Hepatocyte (in vitro differentiated cells): ENCODE data around the gene NPW. TPM values are rescaled to one million over a fixed set of nuclear protein-coding genes. Genes with fewer than 3 reads are reported as not detected.

Experiments
- DNase-seq: peaks from one replicate; pipeline ENCODE4 v3.0.0-alpha.2; 2016; ENCODE audit warnings: low spot score
- H2AFZ ChIP-seq: fragments of 200-600 bp; sonication (generic); 2 replicates; pipeline ENCODE4 v1.6.0; 2016; ENCODE audit warnings: antibody characterized with exemption, mild to moderate bottlenecking
- H3K27ac ChIP-seq: fragments of 200-600 bp; sonication (generic); 2 replicates; pipeline ENCODE4 v1.5.1; 2016; ENCODE audit warnings: mild to moderate bottlenecking
- H3K27me3 ChIP-seq: fragments of 200-600 bp; sonication (generic); 2 replicates; pipeline ENCODE4 v1.6.1; 2016
- H3K36me3 ChIP-seq: fragments of 200-600 bp; sonication (generic); replicated peaks from 2 replicates; pipeline ENCODE4 v1.5.1; 2016; ENCODE audit warnings: low read depth; ENCODE audit not compliant: insufficient read depth
- H3K4me1 ChIP-seq: fragments of 200-600 bp; sonication (generic); 2 replicates; pipeline ENCODE4 v1.5.1; 2016; ENCODE audit warnings: mild to moderate bottlenecking, moderate library complexity; ENCODE audit not compliant: insufficient read depth
- H3K4me2 ChIP-seq: fragments of 200-600 bp; sonication (generic); 2 replicates; pipeline ENCODE4 v1.6.0; 2016
- H3K4me3 ChIP-seq: fragments of 200-600 bp; sonication (generic); 2 replicates; pipeline ENCODE4 v1.5.1; 2016; ENCODE audit warnings: mild to moderate bottlenecking
- H3K79me2 ChIP-seq: fragments of 200-600 bp; sonication (generic); 2 replicates; pipeline ENCODE4 v1.6.0; 2017; ENCODE audit warnings: mild to moderate bottlenecking
- H3K9me2 ChIP-seq: fragments of 200-600 bp; sonication (generic); replicated peaks from 2 replicates; pipeline ENCODE4 v1.6.0; 2017; ENCODE audit warnings: mild to moderate bottlenecking; ENCODE audit not compliant: insufficient read depth
- H3K9me3 ChIP-seq: fragments of 200-600 bp; sonication (generic); 2 replicates; pipeline ENCODE4 v1.5.1; 2016; ENCODE audit warnings: low read depth, mild to moderate bottlenecking
- H4K20me1 ChIP-seq: fragments of 200-600 bp; sonication (generic); 2 replicates; pipeline ENCODE4 v1.6.0; 2016; ENCODE audit warnings: mild to moderate bottlenecking; ENCODE audit not compliant: insufficient read depth, poor library complexity, severe bottlenecking
- EZH2 ChIP-seq: fragments of 200-600 bp; sonication (generic); IDR thresholded peaks from 2 replicates; pipeline ENCODE4 v1.6.1; 2016; ENCODE audit warnings: antibody characterized with exemption, mild to moderate bottlenecking, borderline replicate concordance
- EZH2phosphoT487 ChIP-seq: fragments of 200-600 bp; sonication (generic); IDR thresholded peaks from one replicate; pipeline ENCODE4 v1.6.1; 2018; ENCODE audit warnings: antibody characterized with exemption, mild to moderate bottlenecking, low read depth, moderate library complexity; ENCODE audit not compliant: unreplicated experiment, severe bottlenecking
- WGBS: methylation state at CpG from one replicate; pipeline ENCODE4 v1.1.6; 2016; ENCODE audit warnings: low lambda C conversion rate; ENCODE audit errors: missing lambda C conversion rate; 5-methylcytosine and 5-hydroxymethylcytosine counted together
- polyA plus RNA-seq: library from polyadenylated mRNA; unstranded; fragments of >200 nt; fragmentation: Nextera tagmentation; extraction: Ambion mirVana; gene quantifications from 2 replicates; pipeline ENCODE4 v1.2.1, GENCODE V29; 2016
- total RNA-seq: library from RNA; depleted of rRNA; stranded (reverse); fragments of >200 nt; gene quantifications from 2 replicates; pipeline ENCODE4 v1.2.3, GENCODE V29; 2014
- TF ChIP-seq, protein P1 (sequence below): fragments of 200-600 bp; sonication (generic); IDR thresholded peaks from 2 replicates; pipeline ENCODE4 v1.5.1; 2016; ENCODE audit warnings: antibody characterized with exemption, mild to moderate bottlenecking; ENCODE audit not compliant: poor library complexity

Gene NPW
- total and polyA plus RNA-seq, 2 experiments from 2014 or later = 2.7 to 45.2 TPM

DNA sequence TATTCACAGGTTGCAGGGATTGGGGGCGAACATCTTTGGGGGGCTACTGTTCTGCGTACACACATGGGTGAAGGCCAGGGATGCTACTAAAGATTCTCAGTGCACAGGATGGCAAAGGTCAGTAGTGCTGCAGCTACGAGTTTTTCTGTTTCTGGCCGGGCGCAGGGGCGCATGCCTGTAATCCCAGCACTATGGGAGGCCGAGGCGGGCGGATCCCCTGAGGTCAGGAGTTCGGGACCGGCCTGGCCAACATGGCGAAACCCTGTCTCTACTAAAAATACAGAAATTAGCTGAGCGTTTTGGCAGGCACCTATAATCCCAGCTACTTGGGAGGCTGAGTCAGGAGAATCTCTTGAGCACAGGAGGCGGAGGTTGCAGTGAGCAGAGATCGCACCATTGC lies 6.1 kb upstream of the NPW start:
- Histone ChIP-seq H4K20me1 (peaks cover 7% of the 10 kb centered on the region), H3K4me1 (peaks cover 19% of the 10 kb centered on the region), H3K27ac (no peak overlapping the region), H3K4me2 (no peak overlapping the region), H2AFZ (no peak overlapping the region), H3K79me2 (peaks cover 14% of the 10 kb centered on the region), H3K27me3 (no peaks in the 10 kb centered on the region), H3K9me2 (no peaks in the 10 kb centered on the region), H3K4me3 (no peak overlapping the region), H3K36me3 (no peaks in the 10 kb centered on the region), H3K9me3 (no peaks in the 10 kb centered on the region)
- WGBS = 96% methylated on average over 15 of the region's 15 CpGs
- TF ChIP-seq EZH2phosphoT487 (no peak), EZH2 (no peak)
- TF ChIP-seq, protein P1, sequence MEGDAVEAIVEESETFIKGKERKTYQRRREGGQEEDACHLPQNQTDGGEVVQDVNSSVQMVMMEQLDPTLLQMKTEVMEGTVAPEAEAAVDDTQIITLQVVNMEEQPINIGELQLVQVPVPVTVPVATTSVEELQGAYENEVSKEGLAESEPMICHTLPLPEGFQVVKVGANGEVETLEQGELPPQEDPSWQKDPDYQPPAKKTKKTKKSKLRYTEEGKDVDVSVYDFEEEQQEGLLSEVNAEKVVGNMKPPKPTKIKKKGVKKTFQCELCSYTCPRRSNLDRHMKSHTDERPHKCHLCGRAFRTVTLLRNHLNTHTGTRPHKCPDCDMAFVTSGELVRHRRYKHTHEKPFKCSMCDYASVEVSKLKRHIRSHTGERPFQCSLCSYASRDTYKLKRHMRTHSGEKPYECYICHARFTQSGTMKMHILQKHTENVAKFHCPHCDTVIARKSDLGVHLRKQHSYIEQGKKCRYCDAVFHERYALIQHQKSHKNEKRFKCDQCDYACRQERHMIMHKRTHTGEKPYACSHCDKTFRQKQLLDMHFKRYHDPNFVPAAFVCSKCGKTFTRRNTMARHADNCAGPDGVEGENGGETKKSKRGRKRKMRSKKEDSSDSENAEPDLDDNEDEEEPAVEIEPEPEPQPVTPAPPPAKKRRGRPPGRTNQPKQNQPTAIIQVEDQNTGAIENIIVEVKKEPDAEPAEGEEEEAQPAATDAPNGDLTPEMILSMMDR = no peak
- no peak for DNase-seq

- H3K36me3 ChIP-seq = no peaks in the 10 kb centered on the region
- DNase-seq = peak; percentile 63
- no peaks in the 10 kb centered on the region for H3K9me3 ChIP-seq
- H3K9me2 ChIP-seq = no peaks in the 10 kb centered on the region
- 69% methylated on average over 24 of the region's 24 CpGs for WGBS
- H3K27me3 ChIP-seq = peaks cover 17% of the 10 kb centered on the region
- no peak overlapping the region for H3K4me2 ChIP-seq
- H3K4me1 ChIP-seq = peaks cover 18% of the 10 kb centered on the region
- no peak overlapping the region for H3K4me3 ChIP-seq
- H4K20me1 ChIP-seq = no peaks in the 10 kb centered on the region
- no peak overlapping the region for H2AFZ ChIP-seq
- H3K79me2 ChIP-seq = peaks cover 5% of the 10 kb centered on the region
- peak overlapping the region; percentile 85 for H3K27ac ChIP-seq
- TF ChIP-seq EZH2phosphoT487 = no peak
These were observed 4.3 kb upstream of the NPW start for GRCh38 chr16:2015117-2015946.

GRCh38 chr16:2015947-2016208 lies 3.7 kb upstream of the NPW start:
- H3K36me3 ChIP-seq = no peaks in the 10 kb centered on the region
- no peak for TF ChIP-seq EZH2
- no peak for TF ChIP-seq EZH2phosphoT487
- TF ChIP-seq, protein P1 = no peak
- H3K4me3 ChIP-seq = no peak overlapping the region
- peaks cover 21% of the 10 kb centered on the region for H3K27me3 ChIP-seq
- peaks cover 17% of the 10 kb centered on the region for H3K4me1 ChIP-seq
- WGBS = 84% methylated on average over 7 of the region's 7 CpGs
- no peak overlapping the region for H2AFZ ChIP-seq
- H3K9me3 ChIP-seq = no peaks in the 10 kb centered on the region
- no peaks in the 10 kb centered on the region for H3K79me2 ChIP-seq
- H3K9me2 ChIP-seq = no peaks in the 10 kb centered on the region
- no peak overlapping the region for H3K4me2 ChIP-seq
- H3K27ac ChIP-seq = peak overlapping the region; percentile 85
- no peak for DNase-seq
- H4K20me1 ChIP-seq = no peaks in the 10 kb centered on the region

GRCh38 chr16:2016407-2016922 lies 3.1 kb upstream of the NPW start:
- Histone ChIP-seq H3K4me2 (no peak overlapping the region), H3K4me3 (no peak overlapping the region), H3K9me2 (no peaks in the 10 kb centered on the region), H4K20me1 (no peaks in the 10 kb centered on the region), H3K36me3 (no peaks in the 10 kb centered on the region), H3K27ac (no peak overlapping the region), H3K4me1 (peaks cover 17% of the 10 kb centered on the region), H2AFZ (no peak overlapping the region), H3K9me3 (no peaks in the 10 kb centered on the region), H3K79me2 (no peaks in the 10 kb centered on the region), H3K27me3 (peaks cover 21% of the 10 kb centered on the region)
- 53% methylated on average over 13 of the region's 13 CpGs for WGBS
- no peak for DNase-seq
- no peak for TF ChIP-seq EZH2
- TF ChIP-seq, protein P1 = peak; percentile 35
